ENCODE data around the gene HS3ST5.

- TF ChIP-seq CTCF (IDR thresholded peaks at IDR 0.05; ENCODE audit: insufficient read depth, low read length, poor library complexity, severe bottlenecking) (no peak), EZH2phosphoT487 (conservative IDR thresholded peaks at IDR 0.05; ENCODE audit: low read length) (no peak)
Observed at GRCh38 chr6:114170372-114170771, 172.5 kb downstream of the HS3ST5 start.

Measured in SU-DHL-6 (cell line).